DND-41 (cell line): ENCODE measurements around the gene TCP10L.

Source experiments
- CTCF ChIP-seq: IDR thresholded peaks from 2 replicates; pipeline ENCODE4 v1.5.1; 2012; ENCODE audit warnings: borderline replicate concordance, low read length, moderate library complexity, mild to moderate bottlenecking; ENCODE audit not compliant: poor library complexity, severe bottlenecking; ENCODE audit errors: extremely low read depth
- EZH2 ChIP-seq: IDR thresholded peaks from 3 replicates; pipeline ENCODE4 v1.6.1; 2012; ENCODE audit warnings: borderline replicate concordance, low read depth, mild to moderate bottlenecking, moderate library complexity, low read length, inconsistent platforms; ENCODE audit not compliant: severe bottlenecking

DNA sequence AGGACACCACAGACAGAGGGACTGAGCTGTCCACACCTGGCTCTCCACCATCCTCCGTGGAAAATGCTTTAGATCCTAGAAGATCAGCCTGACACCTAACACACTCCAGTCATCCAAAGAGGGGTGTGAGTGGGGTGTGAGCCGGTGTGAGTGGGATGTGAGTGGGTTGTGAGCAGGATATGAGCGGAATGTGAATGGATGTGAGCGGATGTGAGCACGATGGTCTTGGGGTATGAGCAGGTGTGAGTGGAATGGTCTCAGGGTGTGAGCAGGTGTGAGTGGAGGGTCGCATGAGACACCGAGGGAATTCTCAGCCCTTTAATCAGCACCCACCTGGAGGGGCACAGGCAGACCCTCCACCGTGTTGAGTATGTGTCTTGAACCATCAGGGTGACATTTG lies 851 bp downstream of the TCP10L start:
- TF ChIP-seq CTCF (no peak), EZH2 (no peak)
